SK-N-SH (cell line): ENCODE measurements around the gene MT1F. TPM values are rescaled to one million over a fixed set of nuclear protein-coding genes. Genes with fewer than 3 reads are reported as not detected.

Experiments used
- CTCF ChIA-PET: fragments of 300-600, 350-600 bp; formaldehyde crosslinking; extraction: SDS; loops from one replicate; lab custom pipeline; 2021; lab: Yijun Ruan, JAX
- POLR2A ChIA-PET: fragments of 350-600 bp; sonication (Branson Sonifier 250); formaldehyde crosslinking; extraction: SDS; loops from one replicate; lab custom pipeline; 2020; ENCODE audit warnings: antibody characterized with exemption, inconsistent platforms; lab: Yijun Ruan, JAX
- DNase-seq: peaks from one replicate; pipeline ENCODE4 v3.0.0; 2012
- H2AFZ ChIP-seq: fragments of 200-600 bp; sonication (generic); 2 replicates; pipeline ENCODE4 v1.8.1; 2016; ENCODE audit warnings: antibody characterized with exemption, mild to moderate bottlenecking, low read depth
- H3F3A ChIP-seq: fragments of 200-600 bp; sonication (generic); replicated peaks from 2 replicates; pipeline ENCODE3; 2016; ENCODE audit warnings: antibody characterized with exemption, mild to moderate bottlenecking; ENCODE audit not compliant: insufficient read depth
- H3K27ac ChIP-seq, 2 experiments: fragments of 200-500 bp in 1 of 2; fragments of 200-600 bp in 1 of 2; sonication (Bioruptor generic) in 1 of 2; sonication (generic), shearing (Covaris generic) in 1 of 2; 2 replicates each; pipeline versions ENCODE4 v1.5.1 to v1.6.1; 2014 to 2016; ENCODE audit warnings: low read depth in 2 of 2, inconsistent platforms in 1 of 2, low read length in 1 of 2, mild to moderate bottlenecking in 1 of 2, mixed read lengths in 1 of 2
- H3K27me3 ChIP-seq: fragments of 200-600 bp; sonication (generic), shearing (Covaris generic); 2 replicates; pipeline ENCODE4 v1.6.1; 2016; ENCODE audit warnings: mixed run types; ENCODE audit not compliant: insufficient read depth
- H3K36me3 ChIP-seq, 2 experiments: fragments of 200-500 bp in 1 of 2; fragments of 200-600 bp in 1 of 2; sonication (Bioruptor generic) in 1 of 2; sonication (generic) in 1 of 2; replicated peaks in 1 of 2; 2 replicates each; pipeline versions ENCODE3 to v1.5.1; 2014 to 2016; ENCODE audit warnings: low read length in 1 of 2, mild to moderate bottlenecking in 1 of 2; ENCODE audit not compliant: insufficient read depth in 2 of 2, control insufficient read depth in 1 of 2
- H3K4me1 ChIP-seq, 2 experiments: fragments of 200-500 bp in 1 of 2; fragments of 200-600 bp in 1 of 2; sonication (Bioruptor generic) in 1 of 2; sonication (generic), shearing (Covaris generic) in 1 of 2; 2 replicates each; pipeline versions ENCODE4 v1.5.1 to v1.6.1; 2014 to 2016; ENCODE audit warnings: low read depth in 1 of 2, low read length in 1 of 2, mixed run types in 1 of 2; ENCODE audit not compliant: insufficient read depth in 2 of 2, control insufficient read depth in 1 of 2
- H3K4me2 ChIP-seq: fragments of 200-600 bp; sonication (generic), shearing (Covaris generic); 2 replicates; pipeline ENCODE4 v1.6.1; 2017; ENCODE audit warnings: mixed run types
- H3K4me3 ChIP-seq, 2 experiments: fragments of 200-500 bp in 1 of 2; fragments of 200-600 bp in 1 of 2; sonication (Bioruptor generic) in 1 of 2; sonication (generic), shearing (Covaris generic) in 1 of 2; 2 replicates each; pipeline versions ENCODE4 v1.5.1 to v1.8.1; 2014 to 2016; ENCODE audit warnings: low read depth in 2 of 2, inconsistent platforms in 1 of 2, low read length in 1 of 2, mild to moderate bottlenecking in 1 of 2, mixed read lengths in 1 of 2, moderate library complexity in 1 of 2
- H3K79me2 ChIP-seq: fragments of 200-600 bp; sonication (generic); 2 replicates; pipeline ENCODE4 v1.8.1; 2017; ENCODE audit warnings: mild to moderate bottlenecking; ENCODE audit not compliant: insufficient read depth
- H3K9ac ChIP-seq: fragments of 200-600 bp; sonication (generic); 2 replicates; pipeline ENCODE4 v1.6.1; 2017; ENCODE audit warnings: mixed run types
- H3K9me2 ChIP-seq: fragments of 200-600 bp; sonication (generic); 2 replicates; pipeline ENCODE4 v1.6.1; 2017; ENCODE audit warnings: mixed run types
- H3K9me3 ChIP-seq: fragments of 200-600 bp; sonication (generic); 2 replicates; pipeline ENCODE4 v1.6.1; 2017; ENCODE audit warnings: mixed run types, mild to moderate bottlenecking, moderate library complexity
- H4K20me1 ChIP-seq: fragments of 200-600 bp; sonication (generic); 2 replicates; pipeline ENCODE4 v1.6.1; 2017; ENCODE audit warnings: mild to moderate bottlenecking, mixed run types; ENCODE audit not compliant: insufficient read depth
- FOXJ3 ChIP-seq: sonication (generic); formaldehyde crosslinking; IDR thresholded peaks from 2 replicates; pipeline ENCODE4 v1.5.1; 2020; ENCODE audit warnings: mild to moderate bottlenecking, missing genetic modification reagents
- IRF3 ChIP-seq: fragments of 150-350 bp; IDR thresholded peaks from 2 replicates; pipeline ENCODE4 v1.6.1; 2016; ENCODE audit warnings: mild to moderate bottlenecking, low read depth, low read length
- MXI1 ChIP-seq: IDR thresholded peaks from 2 replicates; pipeline ENCODE4 v1.6.1; 2012; ENCODE audit warnings: mild to moderate bottlenecking, low read depth, low read length, improper control_type of control experiment
- REST ChIP-seq: IDR thresholded peaks from 2 replicates; pipeline ENCODE4 v1.6.1; 2012; ENCODE audit warnings: mild to moderate bottlenecking, low read depth, low read length, moderate library complexity
- RXRA ChIP-seq: IDR thresholded peaks from 2 replicates; pipeline ENCODE4 v1.4.0; 2012; ENCODE audit warnings: low read depth, mild to moderate bottlenecking, borderline replicate concordance
- SIN3A ChIP-seq: IDR thresholded peaks from 2 replicates; pipeline ENCODE4 v1.6.1; 2012; ENCODE audit warnings: low read depth, mild to moderate bottlenecking, low read length, moderate library complexity, borderline replicate concordance
- USF1 ChIP-seq: IDR thresholded peaks from 2 replicates; pipeline ENCODE4 v1.4.0; 2012; ENCODE audit warnings: low read depth, borderline replicate concordance
- USF2 ChIP-seq: fragments of 150-350 bp; IDR thresholded peaks from 2 replicates; pipeline ENCODE4 v1.6.1; 2017; ENCODE audit warnings: antibody characterized with exemption, low read length, low read depth, borderline replicate concordance
- WGBS: methylation state at CpG from one replicate; pipeline ENCODE4 v1.1.6; 2017; ENCODE audit warnings: low lambda C conversion rate; 5-methylcytosine and 5-hydroxymethylcytosine counted together
- polyA plus RNA-seq, 3 experiments: library from polyadenylated mRNA; depleted of rRNA; stranded (reverse); fragments of >200 nt; gene quantifications; 2 replicates each; pipeline ENCODE4 v1.2.3, GENCODE V29; 2012

Gene MT1F
- polyA plus RNA-seq, 1 of the 3 experiments (the other 2 are of a cell fraction): 13.0 TPM

GRCh38 chr16:56690420-56691122, 32.8 kb downstream of the MT1F start:
- no peaks in the 10 kb centered on the region; a peak in 1 of 4 replicates for H3K4me1 ChIP-seq
- no peaks in the 10 kb centered on the region for H3F3A ChIP-seq
- ChIA-PET POLR2A (no interaction called here), CTCF (interaction anchor here (1.2 kb wide), 1 partner anchor 12 kb away, joined by 3 read pairs; no protein-coding TSS in a partner anchor)
- no peak overlapping the region for H3K4me3 ChIP-seq
- no peaks in the 10 kb centered on the region for H3K9me3 ChIP-seq
- H3K4me2 ChIP-seq: no peak overlapping the region
- no peak overlapping the region for H3K9ac ChIP-seq
- no peaks in the 10 kb centered on the region for H3K36me3 ChIP-seq
- 92% methylated on average over 4 of the region's 4 CpGs for WGBS
- no peaks in the 10 kb centered on the region for H3K27me3 ChIP-seq
- TF ChIP-seq MXI1 (no peak), FOXJ3 (CRISPR knock-in tag) (no peak), REST (no peak), RXRA (no peak), USF1 (no peak), SIN3A (no peak), IRF3 (no peak), USF2 (no peak)
- no peaks in the 10 kb centered on the region for H3K9me2 ChIP-seq
- no peaks in the 10 kb centered on the region for H3K79me2 ChIP-seq
- no peaks in the 10 kb centered on the region for H4K20me1 ChIP-seq
- H2AFZ ChIP-seq: no peak overlapping the region
- no peak overlapping the region for H3K27ac ChIP-seq
- no peak for DNase-seq
